ENCODE results near the gene TRIM7.
"Not testable (repeated sequence)": the region's sequence is repeated elsewhere in the genome, so short reads cannot be mapped to it uniquely, and the experiment has no call there.

Gene TRIM7

DNA sequence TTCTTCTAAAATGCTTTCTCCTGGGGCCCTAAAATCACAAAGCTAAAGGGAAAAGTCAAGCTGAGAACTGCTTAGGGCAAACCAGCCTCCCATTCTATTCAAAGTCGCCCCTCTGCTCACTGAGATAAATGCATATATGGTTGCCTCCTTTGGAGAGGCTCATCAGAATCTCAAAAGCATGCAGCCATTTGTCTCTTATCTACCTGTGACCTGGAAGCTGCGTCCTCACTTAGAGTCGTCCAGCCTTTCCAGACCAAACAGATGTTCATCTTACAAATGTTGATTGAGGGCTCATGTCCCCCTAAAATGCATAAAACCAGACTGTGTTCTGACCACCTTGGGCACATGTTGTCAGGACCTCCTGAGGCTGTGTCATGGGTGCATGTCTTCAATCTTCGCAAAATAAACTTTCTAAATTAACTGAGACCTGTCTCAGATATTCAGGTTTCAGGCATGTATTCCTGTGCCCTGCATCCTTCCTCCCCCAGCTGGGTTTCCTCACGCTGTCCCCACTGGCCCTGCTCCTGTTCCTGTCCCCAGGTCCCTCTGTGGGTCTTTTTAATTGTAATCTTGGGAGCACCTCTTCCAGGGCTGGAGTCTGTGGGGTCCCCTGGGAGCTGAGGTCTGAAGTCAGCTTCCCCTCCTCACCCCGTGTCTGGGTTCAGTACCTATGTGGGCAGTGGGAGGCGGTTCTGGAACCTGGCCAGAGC is 57.9 kb downstream of the TRIM7 start, which contains the start of gene OR2V2:
OR2V2 (plus strand) TSS at position 660 of the 710 bp plus-strand sequence. CDS start 7,357 bp downstream, outside the sequence.
- DNase-seq, result not testable (repeated sequence)

DNA sequence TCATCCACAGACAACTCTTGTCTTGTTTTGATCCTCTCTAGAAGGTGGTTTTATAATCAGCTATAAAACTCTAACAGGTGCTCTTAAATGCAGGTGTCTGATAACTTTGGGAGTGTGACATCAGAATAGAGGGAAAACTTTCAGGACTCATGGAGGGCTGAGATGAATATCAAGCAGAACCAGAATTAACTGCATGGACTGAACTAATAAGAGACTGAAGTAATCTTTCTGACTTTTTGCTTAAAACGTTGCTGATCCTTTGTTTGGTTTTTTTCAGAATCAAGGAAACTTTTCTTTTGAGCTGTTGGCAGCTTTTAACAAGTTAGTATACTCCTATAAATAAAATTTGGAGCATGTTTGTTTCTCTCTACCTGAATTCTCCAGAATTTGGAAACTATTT is 59.9 kb downstream of the TRIM7 start:
- no peak for DNase-seq
